HG02970 (cell line): ENCODE measurements around the gene MUC22.
"Not testable (repeated sequence)": the region's sequence is repeated elsewhere in the genome, so short reads cannot be mapped to it uniquely, and the experiment has no call there.

Source experiments
- ATAC-seq: cut with Tn5 transposase; IDR thresholded peaks from one replicate; pipeline ENCODE4 v1.9.1; 2021; ENCODE audit warnings: mild to moderate bottlenecking, moderate library complexity, moderate number of reproducible peaks; ENCODE audit not compliant: unreplicated experiment, low FRiP score

The MUC22 gene

DNA sequence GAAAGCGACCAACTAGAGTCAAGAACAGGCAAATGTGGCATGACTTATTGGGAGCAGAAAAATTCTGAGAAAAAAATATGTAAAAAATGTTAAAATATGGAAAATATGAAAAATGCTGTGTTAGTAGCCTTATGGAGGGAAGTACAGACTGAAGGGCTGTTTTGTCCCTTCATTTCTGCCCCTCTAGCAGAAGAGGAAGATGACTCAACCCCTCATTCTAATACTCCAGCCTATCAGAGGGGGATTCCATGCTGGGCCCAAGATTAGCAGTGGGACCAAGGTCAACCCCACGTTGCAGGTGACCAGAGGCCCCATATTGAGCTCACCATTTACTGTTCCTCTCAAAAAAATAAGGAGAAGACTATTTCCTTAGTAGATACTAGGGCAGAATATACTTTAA is 18.4 kb upstream of the MUC22 start:
- ATAC-seq = no peak

DNA sequence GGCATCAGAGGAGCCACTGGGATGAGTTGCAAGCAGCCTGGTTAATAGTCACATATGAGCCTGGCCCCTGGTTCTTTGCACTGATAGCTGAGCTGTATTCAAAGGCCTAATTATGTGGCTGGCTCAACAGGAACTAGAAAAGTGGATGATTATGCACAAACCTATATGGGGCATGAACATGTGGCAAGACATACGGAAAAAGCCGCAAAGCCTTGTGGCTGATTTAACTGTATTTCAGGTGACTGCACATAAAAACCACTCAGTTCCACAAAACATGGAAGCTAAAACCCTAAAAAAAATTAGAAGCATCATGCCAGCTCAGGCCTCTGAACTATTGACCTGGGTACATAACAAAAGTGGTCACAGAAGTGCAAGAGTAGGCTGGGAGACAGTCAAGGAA is 13.0 kb upstream of the MUC22 start:
- no peak for ATAC-seq

DNA sequence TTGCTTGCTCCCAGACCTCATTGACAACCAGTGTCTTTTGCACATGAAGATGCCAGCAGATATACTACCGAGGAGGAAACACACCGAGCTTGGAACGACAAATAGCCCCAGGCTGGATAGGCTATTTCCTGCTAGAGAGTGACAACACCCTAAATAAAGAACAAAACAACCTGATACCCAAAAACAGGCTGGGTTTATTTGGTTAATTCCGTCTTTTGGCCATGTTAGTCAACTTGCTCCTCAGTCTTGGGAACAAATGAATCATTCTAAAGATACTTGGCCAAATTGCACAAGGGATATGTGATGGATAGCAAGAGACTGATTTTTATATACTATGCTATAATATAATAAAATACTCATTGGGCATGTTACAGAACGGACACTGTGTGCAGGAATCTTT is 11.5 kb upstream of the MUC22 start:
- ATAC-seq = no peak

DNA sequence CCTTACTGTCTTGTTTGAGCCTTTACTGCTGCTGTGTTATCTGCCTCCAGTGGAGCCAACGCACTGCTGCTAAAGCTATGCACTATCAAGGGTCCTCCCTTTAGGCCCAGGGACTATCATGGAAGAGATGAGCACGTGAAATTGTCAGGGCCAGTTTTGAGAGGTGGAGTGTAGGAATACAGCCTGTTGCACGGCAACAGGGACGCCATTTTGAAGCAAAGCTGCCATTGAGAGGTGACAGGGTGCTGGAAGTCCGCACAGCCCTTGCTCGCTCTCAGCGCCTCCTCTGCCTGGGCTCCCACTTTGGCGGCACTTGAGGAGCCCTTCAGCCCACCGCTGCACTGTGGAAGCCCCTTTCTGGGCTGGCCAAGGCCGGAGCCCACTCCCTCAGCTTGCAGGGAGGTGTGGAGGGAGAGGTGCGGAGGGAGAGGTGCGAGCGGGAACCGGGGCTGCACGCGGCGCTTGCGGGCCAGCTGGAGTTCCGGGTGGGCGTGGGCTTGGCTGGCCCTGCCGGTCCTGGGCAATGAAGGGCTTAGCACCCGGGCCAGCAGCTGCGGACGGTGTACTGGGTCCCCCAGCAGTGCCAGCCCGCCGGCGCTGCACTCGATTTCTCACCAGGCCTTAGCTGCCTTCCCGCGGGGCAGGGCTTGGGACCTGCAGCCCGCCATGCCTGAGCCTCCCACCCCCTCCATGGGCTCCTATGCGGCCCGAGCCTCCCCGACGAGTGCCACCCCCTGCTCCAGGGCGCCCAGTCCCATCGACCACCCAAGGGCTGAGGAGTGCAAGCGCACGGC is 10.0 kb upstream of the MUC22 start:
- not testable (repeated sequence) for ATAC-seq

DNA sequence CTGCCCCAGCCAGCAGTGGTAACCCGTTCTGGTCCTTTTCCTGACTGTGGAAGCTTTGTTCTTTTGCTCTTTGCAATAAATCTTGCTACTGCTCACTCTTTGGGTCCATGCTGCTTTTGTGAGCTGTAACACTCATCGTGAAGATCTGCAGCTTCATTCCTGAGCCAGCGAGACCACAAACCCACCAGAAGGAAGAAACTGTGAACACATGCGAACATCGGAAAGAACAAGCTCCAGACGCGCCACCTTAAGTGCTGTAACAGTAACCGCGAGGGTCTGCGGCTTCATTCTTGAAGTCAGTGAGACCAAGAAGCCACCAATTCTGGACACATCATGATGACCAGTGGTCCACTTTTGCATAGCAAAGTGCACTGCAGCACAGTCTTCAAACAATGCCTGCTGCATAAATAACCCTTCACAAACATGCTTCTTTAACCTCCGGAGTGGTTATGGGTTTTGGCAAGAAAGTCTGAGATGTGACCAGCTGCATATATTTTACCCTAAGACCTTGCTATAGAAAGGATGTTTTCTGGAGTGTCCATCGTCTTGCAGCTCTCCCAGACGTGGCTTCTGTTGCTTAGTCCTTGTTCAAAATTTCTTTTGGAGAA is 8.9 kb upstream of the MUC22 start:
- no peak for ATAC-seq

DNA sequence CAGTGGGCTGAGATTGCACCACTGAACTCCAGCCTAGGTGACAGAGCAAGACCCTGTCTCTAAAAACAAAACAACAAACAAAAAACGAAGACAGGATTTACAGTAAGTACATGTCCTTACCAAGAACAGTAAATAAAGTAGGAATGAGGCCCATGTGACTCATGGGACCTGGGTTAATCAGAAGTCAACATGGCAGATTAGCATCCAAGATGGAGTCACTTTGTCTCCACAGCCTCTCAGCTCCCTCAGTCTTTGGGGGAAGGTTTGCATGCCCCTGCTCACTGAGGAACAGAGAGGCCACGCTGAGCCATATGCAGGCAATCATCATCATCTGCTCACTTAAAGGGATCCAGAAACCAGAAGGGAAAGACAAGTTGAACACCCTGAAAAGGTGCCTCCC is 7.8 kb upstream of the MUC22 start:
- no peak for ATAC-seq

DNA sequence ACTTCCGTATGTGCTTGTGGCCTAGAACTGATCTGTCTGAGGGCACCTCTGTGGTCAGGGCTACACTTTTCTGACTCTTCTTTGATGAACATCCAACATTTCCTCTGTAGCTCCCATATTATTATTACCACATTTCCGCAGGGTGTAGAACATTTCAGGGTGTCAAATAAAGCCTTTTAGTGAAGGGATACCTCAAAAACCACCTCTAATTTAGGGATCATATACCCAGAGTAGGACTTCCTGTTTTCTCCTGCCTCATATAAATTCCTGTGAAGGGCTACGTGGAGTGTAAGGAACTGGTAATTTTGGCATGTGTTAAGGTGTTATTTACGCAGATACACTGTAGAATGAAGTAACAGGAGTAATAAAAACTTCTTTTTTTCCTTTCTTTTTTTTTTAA is 5.5 kb upstream of the MUC22 start:
- no peak for ATAC-seq

DNA sequence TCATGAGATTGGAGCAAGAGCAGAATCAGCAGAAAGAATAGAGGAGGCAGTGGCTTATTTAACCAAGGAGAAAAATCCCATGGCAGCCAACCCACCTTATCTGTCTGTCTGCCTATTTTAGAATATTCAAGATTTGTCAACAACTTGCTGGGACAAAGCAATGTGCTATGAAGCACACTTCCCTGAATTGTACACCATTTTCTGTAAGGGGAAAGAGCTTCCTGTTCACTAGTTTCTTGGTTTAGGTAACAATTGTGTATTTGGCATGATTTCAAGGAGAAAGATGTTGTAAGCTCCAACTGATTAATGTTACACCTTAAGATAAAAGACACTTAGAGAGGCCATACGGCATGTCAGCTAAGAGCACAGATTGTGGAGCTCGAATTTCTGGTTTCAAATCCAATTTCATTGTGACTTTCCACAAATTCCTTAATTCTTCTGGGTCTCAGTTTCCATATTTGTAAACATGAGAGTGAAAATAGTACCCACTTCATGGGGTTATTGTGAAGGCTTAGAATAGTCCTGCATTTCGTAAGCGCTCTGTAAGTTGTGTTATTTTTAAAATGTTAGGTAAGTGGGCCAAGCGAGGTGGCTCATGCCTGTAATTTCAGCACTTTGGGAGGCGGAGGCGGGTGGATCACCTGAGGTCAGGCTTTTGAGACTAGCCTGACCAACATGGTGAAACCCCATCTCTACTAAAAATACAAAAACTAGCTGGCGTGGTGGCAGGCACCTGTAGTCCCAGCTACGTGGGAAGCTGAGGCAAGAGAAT is 4.8 kb upstream of the MUC22 start:
- ATAC-seq = no peak

DNA sequence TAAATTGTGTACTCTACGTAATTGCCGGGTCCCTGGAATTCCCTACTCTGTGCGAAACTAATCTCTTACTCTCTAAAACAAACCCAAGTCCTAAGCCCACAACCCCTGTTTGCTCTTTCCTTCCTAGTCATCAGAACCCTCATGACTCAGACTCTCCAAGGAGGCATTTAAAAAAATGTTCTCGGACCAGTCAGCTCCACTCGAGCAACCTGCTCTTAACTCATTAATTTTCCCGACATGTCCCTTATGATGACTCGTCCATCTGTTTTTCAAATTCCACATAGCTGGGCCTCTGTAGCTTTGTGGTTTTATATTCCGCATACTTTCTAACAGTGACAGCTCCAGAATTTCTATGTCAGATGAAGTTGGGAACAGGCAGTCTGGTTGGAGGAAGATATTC is 2.6 kb upstream of the MUC22 start:
- no peak for ATAC-seq

DNA sequence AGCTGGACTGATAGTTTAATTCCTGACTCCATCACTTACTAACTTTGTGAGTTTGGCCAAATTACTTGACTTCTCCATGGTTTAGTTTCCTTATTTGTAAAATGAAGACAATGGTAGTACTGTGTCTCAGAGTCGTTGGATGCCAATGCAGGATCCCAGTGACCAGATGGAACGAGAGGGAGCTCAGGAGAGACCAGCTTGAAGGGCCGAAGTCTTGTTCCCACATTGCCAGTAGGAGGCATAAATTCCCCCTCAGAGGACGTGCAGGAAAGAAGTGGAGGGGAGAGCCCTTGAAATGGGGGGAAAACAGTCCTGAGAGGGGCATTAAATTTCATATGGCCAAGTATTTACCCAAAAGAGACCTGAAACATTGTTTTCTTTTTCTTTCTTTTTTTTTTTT is 2.1 kb upstream of the MUC22 start:
- ATAC-seq = no peak

DNA sequence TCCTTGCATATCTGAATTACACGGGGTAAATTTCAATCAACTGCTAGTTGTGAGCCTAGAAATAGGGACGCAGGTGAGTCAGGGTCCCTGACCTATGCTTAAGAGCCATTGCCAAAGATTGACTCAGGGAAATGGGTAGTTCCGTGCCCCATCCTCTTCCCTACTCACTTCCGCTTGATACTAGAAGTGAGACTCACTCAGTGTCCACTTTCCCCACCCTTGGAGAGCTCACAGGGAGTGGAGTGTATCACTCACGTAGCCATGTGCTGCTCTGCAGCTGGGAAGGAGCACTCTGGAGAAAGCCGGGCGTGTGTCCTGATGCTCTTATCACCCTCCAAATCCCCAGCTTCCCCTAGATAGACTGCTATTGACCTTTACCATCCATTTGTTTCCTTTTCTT is 543 bp upstream of the MUC22 start:
- ATAC-seq = no peak

DNA sequence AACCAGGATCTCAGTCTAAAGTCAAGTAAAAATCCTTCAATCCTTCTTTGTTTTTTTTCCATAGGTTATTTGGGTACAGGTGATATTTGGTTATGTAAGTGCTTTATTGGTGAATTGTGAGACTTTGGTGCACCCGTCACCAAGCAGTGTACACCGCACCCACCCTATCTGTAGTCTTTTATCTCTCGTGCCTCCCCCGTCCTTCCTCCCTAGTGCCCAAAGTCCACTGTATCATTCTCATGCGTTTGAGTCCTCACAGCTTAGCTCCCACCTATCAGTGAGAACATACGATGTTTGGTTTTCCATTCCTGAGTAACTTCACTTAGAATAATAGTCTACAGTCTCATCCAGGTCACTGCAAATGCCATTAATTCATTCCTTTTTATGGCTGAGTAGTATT is 879 bp downstream of the MUC22 start:
- no peak for ATAC-seq

DNA sequence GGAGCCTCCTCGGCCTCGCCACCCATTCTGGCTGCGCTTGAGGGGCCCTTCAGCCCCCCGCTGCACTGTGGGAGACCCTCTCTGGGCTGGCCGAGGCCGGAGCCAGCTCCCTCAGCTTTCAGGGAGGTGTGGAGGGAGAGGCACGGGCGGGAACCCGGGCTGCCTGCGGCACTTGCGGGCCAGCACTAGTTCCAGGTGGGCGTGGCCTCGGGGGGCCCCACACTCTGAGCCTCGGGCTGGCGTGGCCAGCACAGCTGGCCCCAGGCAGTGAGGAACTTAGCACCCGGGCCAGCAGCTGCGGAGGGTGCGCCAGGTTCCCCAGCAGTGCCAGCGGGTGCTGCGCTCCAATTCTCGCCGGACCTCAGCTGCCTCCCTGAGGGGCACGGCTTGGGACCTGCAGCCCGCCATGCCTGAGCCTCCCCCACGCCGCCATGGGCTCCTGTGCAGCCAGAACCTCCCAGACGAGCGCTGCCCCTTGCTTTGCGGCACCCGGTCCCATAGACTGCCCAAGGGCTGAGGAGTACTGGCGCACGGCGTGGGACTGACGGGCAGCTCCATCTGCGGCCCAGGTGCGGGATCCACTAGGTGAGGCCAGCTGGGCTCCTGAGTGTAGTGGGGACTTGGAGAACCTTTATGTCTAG is 6.5 kb downstream of the MUC22 start:
- ATAC-seq = no peak

DNA sequence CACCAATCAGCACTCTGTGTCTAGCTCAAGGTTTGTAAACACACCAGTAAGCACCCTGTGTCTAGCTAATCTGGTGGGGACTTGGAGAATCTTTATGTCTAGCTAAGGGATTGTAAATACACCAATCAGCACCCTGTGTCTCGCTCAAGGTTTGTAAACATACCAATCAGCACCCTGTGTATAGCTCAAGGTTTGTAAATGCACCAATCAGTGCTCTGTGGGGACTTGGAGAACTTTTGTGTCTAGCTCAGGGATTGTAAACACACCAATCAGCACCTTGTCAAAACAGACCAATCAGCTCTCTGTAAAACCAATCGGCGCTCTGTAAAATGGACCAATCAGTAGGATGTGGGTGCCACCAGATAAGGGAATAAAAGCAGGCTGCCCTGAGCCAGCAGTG is 7.2 kb downstream of the MUC22 start:
- not testable (repeated sequence) for ATAC-seq

DNA sequence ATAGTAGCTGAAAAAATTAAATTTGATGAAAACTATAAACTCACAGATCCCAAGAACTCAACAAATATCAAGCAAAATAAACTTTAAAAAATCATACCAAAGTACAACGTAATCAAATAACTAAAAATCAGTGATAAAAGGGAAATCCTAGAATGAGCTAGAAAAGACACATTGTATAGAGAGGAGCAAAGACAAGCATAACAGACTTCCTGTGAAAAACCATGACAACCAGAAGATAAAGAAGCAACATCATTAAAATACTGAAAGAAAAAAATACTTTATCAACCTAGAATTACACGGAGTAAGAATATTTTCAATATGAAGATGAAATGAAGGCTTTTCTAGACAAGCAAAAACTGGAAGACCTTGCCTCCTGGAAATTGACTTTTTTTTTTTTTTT is 9.8 kb downstream of the MUC22 start:
- no peak for ATAC-seq

DNA sequence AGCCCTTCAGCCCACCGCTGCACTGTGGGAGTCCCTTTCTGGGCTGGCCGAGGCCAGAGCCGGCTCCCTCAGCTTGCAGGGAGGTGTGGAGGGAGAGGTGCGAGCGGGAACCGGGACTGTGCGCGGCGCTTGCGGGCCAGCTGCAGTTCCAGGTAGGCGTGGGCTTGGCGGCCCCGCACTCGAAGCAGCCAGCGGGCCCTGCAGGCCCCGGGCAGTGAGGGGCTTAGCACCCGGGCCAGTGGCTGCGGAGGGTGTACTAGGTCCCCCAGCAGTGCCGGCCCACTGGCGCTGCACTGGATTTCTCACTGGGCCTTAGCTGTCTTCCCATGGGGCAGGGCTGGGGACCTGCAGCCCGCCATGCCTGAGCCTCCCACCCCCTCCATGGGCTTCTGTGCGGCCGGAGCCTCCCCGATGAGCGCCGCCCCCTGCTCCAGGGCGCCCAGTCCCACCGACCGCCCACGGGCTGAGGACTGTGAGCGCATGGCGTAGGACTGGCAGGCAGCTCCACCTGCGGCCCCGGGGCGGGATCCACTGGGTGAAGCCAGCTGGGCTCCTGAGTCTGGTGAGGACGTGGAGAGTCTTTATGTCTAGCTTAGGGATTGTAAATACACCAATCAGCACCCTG is 10.5 kb downstream of the MUC22 start:
- not testable (repeated sequence) for ATAC-seq

DNA sequence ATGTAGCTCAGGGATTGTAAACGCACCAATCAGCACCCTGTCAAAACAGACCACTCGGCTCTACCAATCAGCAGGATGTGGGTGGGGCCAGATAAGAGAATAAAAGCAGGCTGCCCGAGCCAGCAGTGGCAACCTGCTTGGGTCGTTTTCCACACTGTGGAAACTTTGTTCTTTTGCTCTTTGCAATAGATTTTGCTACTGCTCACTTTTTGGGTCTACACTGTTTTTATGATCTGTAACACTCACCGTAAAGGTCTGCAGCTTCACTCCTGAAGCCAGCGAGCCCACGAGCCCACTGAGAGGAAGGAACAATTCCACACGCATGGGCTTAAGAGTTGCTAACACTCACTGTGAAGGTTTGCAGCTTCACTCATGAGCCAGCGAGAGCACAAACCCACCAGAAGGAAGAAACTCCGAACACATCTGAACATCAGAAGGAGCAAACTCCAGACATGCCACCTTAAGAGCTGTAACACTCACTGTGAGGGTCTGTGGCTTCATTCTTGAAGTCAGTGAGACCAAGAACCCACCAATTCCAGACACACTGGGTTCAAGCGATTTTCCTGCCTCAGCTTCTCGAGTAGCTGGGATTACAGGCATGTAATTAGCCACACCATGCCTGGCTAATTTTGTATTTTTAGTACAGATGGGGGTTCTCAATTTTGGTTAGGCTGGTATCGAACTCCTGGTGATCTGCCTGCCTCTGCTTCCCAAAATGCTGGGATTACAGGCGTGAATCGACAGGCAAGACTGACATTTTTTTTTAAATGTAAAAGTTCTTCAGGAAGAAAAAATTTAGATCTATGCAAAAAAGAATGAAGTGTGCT is 11.6 kb downstream of the MUC22 start:
- ATAC-seq = not testable (repeated sequence)

DNA sequence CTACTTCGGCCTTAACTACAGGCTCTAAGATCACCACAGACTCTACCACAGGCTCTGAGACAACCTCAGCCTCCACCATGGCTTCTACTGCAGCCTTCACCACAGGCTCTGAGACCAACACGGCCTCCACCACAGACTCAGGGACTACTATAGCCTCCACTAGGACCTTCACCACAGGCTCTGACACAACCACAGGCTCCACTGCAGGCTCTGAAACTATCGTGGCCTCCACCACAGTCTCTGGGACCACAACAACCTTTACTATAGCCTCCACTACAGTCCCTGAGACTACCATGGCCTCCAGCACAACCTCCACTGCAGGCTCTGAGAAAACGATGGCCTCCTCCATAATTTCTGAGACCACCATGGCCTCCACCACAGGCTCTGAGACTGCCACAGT is 15.3 kb downstream of the MUC22 start:
- no peak for ATAC-seq

DNA sequence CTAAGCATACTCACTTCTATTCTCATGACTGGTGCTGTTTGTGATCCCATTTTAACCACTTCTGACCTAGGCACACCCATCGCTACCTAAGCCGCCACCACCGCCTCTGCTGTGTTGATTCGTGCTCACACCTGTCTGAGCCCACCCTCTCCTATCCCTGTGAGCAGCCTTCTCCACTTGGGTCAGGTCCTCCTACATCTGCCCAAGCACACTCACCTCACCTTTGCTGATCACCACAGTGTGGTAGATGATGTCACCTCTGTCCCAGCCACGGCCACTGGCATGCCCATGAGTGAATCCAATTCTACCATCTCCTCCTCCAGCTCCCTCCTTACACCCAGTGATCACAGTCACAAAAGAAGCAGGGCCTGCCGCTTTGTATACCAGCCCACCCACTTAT is 20.8 kb downstream of the MUC22 start:
- no peak for ATAC-seq

DNA sequence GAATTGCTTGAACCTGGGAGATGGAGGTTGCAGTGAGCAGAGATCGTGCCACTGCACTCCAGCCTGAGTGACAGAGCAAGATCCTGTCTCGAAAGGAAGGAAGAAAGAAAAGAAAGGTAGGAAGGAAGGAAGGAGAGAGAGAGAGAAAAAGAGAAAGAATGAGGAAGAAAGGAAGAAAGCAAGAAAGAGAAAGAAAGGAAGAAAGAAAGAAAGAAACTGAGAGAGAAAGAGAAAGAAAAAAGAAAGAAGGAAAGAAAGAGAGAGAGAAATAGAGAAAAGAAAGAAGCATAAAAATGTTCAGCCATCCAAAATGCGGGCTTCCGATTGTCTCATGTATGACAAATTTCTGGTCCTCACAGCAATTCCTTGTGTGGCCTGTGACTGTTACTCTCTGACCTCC is 22.8 kb downstream of the MUC22 start:
- no peak for ATAC-seq
